Lung (tissue), 12 donors: ENCODE results near the gene PTGFRN. TPM values are rescaled to one million over a fixed set of nuclear protein-coding genes. Genes with fewer than 3 reads are reported as not detected.

ENCODE experiments used
- ATAC-seq: fragments of 200-7000 bp; cut with Tn5 transposase; one replicate; pipeline ENCODE4 v1.9.1; 2020; ENCODE audit warnings: moderate number of reproducible peaks; ENCODE audit not compliant: insufficient read depth, low FRiP score
- DNase-seq, 3 donors: peaks; one replicate each; pipeline ENCODE4 v3.0.0-alpha.2; 2013 to 2017
- H3K27ac ChIP-seq, 2 donors: one replicate each; pipeline ENCODE4 v1.5.1; 2013; ENCODE audit warnings: mild to moderate bottlenecking in 2 of 2, moderate library complexity in 2 of 2, control low read depth in 1 of 2, inconsistent platforms in 1 of 2, low read depth in 1 of 2, low read length in 1 of 2
- H3K27me3 ChIP-seq, 3 donors: one replicate each; pipeline ENCODE4 v1.5.1; 2013; ENCODE audit warnings: low read length in 2 of 3; ENCODE audit not compliant: control insufficient read depth in 3 of 3, insufficient read depth in 3 of 3
- H3K36me3 ChIP-seq, 4 donors: one replicate each; pipeline ENCODE4 v1.5.1; 2013; ENCODE audit warnings: low read length in 4 of 4, mild to moderate bottlenecking in 1 of 4, moderate library complexity in 1 of 4; ENCODE audit not compliant: control insufficient read depth in 4 of 4, insufficient read depth in 4 of 4
- H3K4me1 ChIP-seq, 5 donors: one replicate each; pipeline ENCODE4 v1.5.1; 2013; ENCODE audit warnings: low read length in 5 of 5, mild to moderate bottlenecking in 2 of 5, moderate library complexity in 1 of 5; ENCODE audit not compliant: control insufficient read depth in 5 of 5, insufficient read depth in 5 of 5
- H3K4me3 ChIP-seq: one replicate; pipeline ENCODE4 v1.5.1; 2013; ENCODE audit warnings: mild to moderate bottlenecking, control low read depth, moderate library complexity
- H3K9ac ChIP-seq, 2 donors: one replicate each; pipeline ENCODE4 v1.5.1; 2013; ENCODE audit warnings: low read length in 2 of 2, control low read depth in 1 of 2; ENCODE audit not compliant: insufficient read depth in 1 of 2
- H3K9me3 ChIP-seq, 4 donors: one replicate each; pipeline ENCODE4 v1.5.1; 2013; ENCODE audit warnings: low read length in 3 of 4, mild to moderate bottlenecking in 1 of 4, moderate library complexity in 1 of 4; ENCODE audit not compliant: control insufficient read depth in 4 of 4, insufficient read depth in 3 of 4
- CTCF ChIP-seq: IDR thresholded peaks from 2 replicates; pipeline ENCODE4 v1.5.1; 2012; ENCODE audit warnings: mild to moderate bottlenecking; ENCODE audit errors: control extremely low read depth, extremely low read depth
- WGBS, 2 donors: extraction: QIAGEN DNeasy Blood & Tissue Kit; methylation state at CpG; one replicate each; pipeline ENCODE4 v1.1.7; 2013; 5-methylcytosine and 5-hydroxymethylcytosine counted together
- polyA plus RNA-seq, 2 donors: library from polyadenylated mRNA; stranded (reverse); fragments of 200-250 nt; gene quantifications; one replicate each; pipeline ENCODE4 v1.2.1, GENCODE V29; 2013
- total RNA-seq, 2 donors: library from RNA; depleted of rRNA in 1 of 2; stranded (reverse); fragments of >200 nt in 1 of 2; gene quantifications; one replicate each; pipeline ENCODE4 v1.2.1, GENCODE V29; 2014 to 2021
- donor health status: control.
- donor health status: control.
- donor health status: Bipolar disorder and iron deficiency.
- donor health status: healthy.
- donor health status: DM: yes; HTN: yes; CAD: no.

PTGFRN gene
- total and polyA plus RNA-seq, 4 donors = 8.0 to 51.7 (median 24.9) TPM

- Histone ChIP-seq H3K9ac (no peak overlapping the region), H3K27me3 (no peaks in the 10 kb centered on the region), H3K27ac (no peak overlapping the region), H3K9me3 (no peaks in the 10 kb centered on the region), H3K36me3 (peaks cover 0 to 7% (median 0%) of the 10 kb centered on the region in 4 donors), H3K4me3 (no peak overlapping the region), H3K4me1 (peaks cover 0 to 1% (median 0%) of the 10 kb centered on the region in 5 donors)
- no peak for TF ChIP-seq CTCF
- 85 to 93% methylated on average over 9 of the region's 9 CpGs for WGBS, 2 donors
- ATAC-seq (no peak), DNase-seq (no peak)
These were observed 72.7 kb downstream of the PTGFRN start for GRCh38 chr1:116982319-116983004.

- Histone ChIP-seq H3K9me3 (no peaks in the 10 kb centered on the region), H3K36me3 (peaks cover 0 to 10% (median 0%) of the 10 kb centered on the region in 4 donors), H3K9ac (no peak overlapping the region), H3K4me3 (no peak overlapping the region), H3K27me3 (no peaks in the 10 kb centered on the region), H3K27ac (no peak overlapping the region), H3K4me1 (peaks cover 0 to 1% (median 0%) of the 10 kb centered on the region in 5 donors)
- TF ChIP-seq CTCF = no peak
- ATAC-seq (no peak), DNase-seq (no peak)
- WGBS, 2 donors = 79 to 84% methylated on average over 5 of the region's 5 CpGs
These were observed 73.4 kb downstream of the PTGFRN start for GRCh38 chr1:116983112-116983511.

GRCh38 chr1:116983678-116984077 lies 74.0 kb downstream of the PTGFRN start:
- Histone ChIP-seq H3K4me1 (peaks cover 0 to 1% (median 0%) of the 10 kb centered on the region in 5 donors), H3K9me3 (no peaks in the 10 kb centered on the region), H3K36me3 (peaks cover 0 to 10% (median 0%) of the 10 kb centered on the region in 4 donors), H3K9ac (no peak overlapping the region), H3K27ac (no peak overlapping the region), H3K27me3 (no peaks in the 10 kb centered on the region), H3K4me3 (no peak overlapping the region)
- ATAC-seq (no peak), DNase-seq (no peak)
- no peak for TF ChIP-seq CTCF
- 80 to 85% methylated on average over 4 of the region's 4 CpGs for WGBS, 2 donors
